ENCODE data around the gene LPCAT3.

The LPCAT3 gene

DNA sequence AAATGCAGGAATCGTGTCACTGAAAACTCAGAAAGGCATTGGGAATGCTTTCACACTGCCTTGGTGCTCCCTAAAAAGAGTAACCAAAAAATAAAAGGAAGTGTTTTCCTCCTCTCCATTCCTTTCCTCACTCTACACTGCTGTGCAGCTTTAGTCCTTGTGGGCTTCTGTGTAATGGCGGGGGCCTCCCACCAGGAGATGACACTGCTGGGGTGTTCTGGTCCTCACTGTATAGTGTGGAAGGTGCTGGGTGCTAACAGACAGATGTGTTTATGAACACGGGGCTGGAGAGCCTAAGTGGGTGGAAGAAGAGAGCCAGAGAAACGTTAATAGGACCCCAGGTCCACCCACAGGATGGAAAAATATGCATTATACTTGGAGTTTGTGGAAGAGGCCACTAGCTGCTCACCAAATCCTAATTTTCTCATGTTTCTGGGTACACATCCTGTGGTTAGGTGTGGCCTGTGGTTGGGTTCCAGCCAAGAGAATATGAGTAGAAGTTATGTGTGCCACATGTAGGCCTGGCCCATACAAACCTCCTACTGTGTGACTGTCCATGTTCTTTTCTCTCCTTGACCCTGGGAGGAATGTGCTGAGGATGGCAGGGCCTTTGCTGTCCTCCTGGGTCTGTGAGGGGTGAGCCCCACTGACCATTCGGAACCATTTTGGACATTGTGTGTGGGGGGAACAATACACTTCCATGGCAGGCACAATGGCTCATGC lies 28.3 kb upstream of the LPCAT3 start:
- TF ChIP-seq EGR1 (IDR thresholded peaks at IDR 0.05) (no peak), FOXM1 (IDR thresholded peaks at IDR 0.05; ENCODE audit: borderline replicate concordance, low read depth) (no peak), EP300 (IDR thresholded peaks at IDR 0.05; ENCODE audit: borderline replicate concordance) (no peak), TCF12 (IDR thresholded peaks at IDR 0.05; ENCODE audit: low read depth) (no peak), RAD21 (IDR thresholded peaks at IDR 0.05; ENCODE audit: low read depth) (no peak), CEBPB (IDR thresholded peaks at IDR 0.05) (no peak), CREB1 (IDR thresholded peaks at IDR 0.05; ENCODE audit: low read depth) (no peak), TAF1 (IDR thresholded peaks at IDR 0.05; ENCODE audit: low read depth) (no peak), NFIC (IDR thresholded peaks at IDR 0.05) (no peak), ZBTB7A (IDR thresholded peaks at IDR 0.05; ENCODE audit: low read depth) (no peak), TEAD4 (IDR thresholded peaks at IDR 0.05) (no peak), YY1 (IDR thresholded peaks at IDR 0.05; ENCODE audit: low read depth) (no peak)
- TF ChIP-seq, protein P1, sequence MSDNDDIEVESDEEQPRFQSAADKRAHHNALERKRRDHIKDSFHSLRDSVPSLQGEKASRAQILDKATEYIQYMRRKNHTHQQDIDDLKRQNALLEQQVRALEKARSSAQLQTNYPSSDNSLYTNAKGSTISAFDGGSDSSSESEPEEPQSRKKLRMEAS (IDR thresholded peaks at IDR 0.05) = no peak
- TF ChIP-seq, protein P2, sequence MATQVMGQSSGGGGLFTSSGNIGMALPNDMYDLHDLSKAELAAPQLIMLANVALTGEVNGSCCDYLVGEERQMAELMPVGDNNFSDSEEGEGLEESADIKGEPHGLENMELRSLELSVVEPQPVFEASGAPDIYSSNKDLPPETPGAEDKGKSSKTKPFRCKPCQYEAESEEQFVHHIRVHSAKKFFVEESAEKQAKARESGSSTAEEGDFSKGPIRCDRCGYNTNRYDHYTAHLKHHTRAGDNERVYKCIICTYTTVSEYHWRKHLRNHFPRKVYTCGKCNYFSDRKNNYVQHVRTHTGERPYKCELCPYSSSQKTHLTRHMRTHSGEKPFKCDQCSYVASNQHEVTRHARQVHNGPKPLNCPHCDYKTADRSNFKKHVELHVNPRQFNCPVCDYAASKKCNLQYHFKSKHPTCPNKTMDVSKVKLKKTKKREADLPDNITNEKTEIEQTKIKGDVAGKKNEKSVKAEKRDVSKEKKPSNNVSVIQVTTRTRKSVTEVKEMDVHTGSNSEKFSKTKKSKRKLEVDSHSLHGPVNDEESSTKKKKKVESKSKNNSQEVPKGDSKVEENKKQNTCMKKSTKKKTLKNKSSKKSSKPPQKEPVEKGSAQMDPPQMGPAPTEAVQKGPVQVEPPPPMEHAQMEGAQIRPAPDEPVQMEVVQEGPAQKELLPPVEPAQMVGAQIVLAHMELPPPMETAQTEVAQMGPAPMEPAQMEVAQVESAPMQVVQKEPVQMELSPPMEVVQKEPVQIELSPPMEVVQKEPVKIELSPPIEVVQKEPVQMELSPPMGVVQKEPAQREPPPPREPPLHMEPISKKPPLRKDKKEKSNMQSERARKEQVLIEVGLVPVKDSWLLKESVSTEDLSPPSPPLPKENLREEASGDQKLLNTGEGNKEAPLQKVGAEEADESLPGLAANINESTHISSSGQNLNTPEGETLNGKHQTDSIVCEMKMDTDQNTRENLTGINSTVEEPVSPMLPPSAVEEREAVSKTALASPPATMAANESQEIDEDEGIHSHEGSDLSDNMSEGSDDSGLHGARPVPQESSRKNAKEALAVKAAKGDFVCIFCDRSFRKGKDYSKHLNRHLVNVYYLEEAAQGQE (IDR thresholded peaks at IDR 0.05; ENCODE audit: low read depth) = no peak
- TF ChIP-seq, protein P3, sequence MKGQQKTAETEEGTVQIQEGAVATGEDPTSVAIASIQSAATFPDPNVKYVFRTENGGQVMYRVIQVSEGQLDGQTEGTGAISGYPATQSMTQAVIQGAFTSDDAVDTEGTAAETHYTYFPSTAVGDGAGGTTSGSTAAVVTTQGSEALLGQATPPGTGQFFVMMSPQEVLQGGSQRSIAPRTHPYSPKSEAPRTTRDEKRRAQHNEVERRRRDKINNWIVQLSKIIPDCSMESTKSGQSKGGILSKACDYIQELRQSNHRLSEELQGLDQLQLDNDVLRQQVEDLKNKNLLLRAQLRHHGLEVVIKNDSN (IDR thresholded peaks at IDR 0.05) = no peak

DNA sequence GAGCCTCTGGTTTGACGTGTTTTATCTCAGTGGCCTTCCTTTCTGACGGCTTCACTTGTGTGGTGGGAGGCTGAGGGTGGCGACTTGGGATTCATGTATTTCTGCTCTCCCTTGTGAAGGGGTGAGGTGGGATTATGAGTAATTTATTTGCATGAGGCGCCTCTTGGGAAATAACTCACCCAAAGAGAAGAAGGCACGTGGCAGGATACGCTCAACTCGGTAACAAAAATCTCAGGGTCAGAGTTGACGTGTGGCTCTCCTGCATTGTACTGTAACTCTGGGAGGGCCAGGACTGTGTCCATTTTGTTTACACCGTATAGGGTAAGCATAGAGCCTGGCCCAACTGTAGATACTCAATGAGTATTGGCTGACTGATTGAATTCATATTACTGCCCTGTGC lies 27.6 kb upstream of the LPCAT3 start:
- TF ChIP-seq TAF1 (IDR thresholded peaks at IDR 0.05; ENCODE audit: low read depth) = no peak
- no peak for TF ChIP-seq EP300 (IDR thresholded peaks at IDR 0.05; ENCODE audit: borderline replicate concordance)
- no peak for TF ChIP-seq RAD21 (IDR thresholded peaks at IDR 0.05; ENCODE audit: low read depth)
- TF ChIP-seq, protein P3 (IDR thresholded peaks at IDR 0.05) = no peak

DNA sequence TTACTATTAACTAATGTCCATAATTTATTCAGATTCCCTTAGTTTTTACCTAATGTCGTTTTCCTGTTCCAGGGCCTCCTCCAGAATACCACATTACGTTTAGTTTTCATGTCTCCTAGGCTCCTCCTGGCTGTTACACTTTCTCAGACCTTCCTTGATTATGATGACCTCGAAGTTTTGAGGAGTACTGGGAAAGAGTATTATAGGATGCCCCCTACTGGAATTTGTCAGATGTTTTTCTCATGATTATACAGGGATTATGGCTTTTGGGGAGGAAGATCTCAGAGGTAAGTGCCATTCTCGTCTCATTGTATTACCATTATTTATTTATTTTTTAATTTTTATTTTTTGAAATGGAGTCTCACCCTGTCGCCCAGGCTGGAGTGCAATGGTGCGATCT lies 24.6 kb upstream of the LPCAT3 start:
- TF ChIP-seq, protein P1 (IDR thresholded peaks at IDR 0.05) = no peak
- TF ChIP-seq RAD21 (IDR thresholded peaks at IDR 0.05; ENCODE audit: low read depth) (peak; percentile 78), EGR1 (IDR thresholded peaks at IDR 0.05) (no peak)

DNA sequence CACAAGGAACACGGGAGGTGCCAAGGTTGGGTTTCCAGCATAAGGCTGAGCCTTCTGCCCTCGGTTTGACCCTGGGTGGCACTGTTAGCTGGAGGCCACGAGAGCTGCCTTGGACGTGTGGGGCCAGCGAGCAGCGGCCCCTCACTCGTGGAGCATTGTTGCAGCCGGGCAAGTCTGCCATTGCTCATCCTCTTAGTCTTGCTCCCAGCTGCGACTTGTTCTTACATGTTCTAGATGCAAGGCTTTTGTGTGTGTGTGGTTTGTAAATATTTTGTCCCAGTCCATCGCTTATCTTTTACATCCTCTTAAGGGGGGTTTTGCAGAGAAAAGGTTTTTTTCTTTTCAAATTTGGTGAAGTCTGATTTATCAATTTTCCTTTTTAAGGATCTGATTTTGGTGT lies 21.1 kb upstream of the LPCAT3 start:
- TF ChIP-seq ZBTB7A (IDR thresholded peaks at IDR 0.05; ENCODE audit: low read depth) (no peak), TAF1 (IDR thresholded peaks at IDR 0.05; ENCODE audit: low read depth) (no peak), CREB1 (IDR thresholded peaks at IDR 0.05; ENCODE audit: low read depth) (no peak), CEBPB (IDR thresholded peaks at IDR 0.05) (no peak), EGR1 (IDR thresholded peaks at IDR 0.05) (no peak), EP300 (IDR thresholded peaks at IDR 0.05; ENCODE audit: borderline replicate concordance) (no peak)
- TF ChIP-seq, protein P2 (IDR thresholded peaks at IDR 0.05; ENCODE audit: low read depth) = no peak

DNA sequence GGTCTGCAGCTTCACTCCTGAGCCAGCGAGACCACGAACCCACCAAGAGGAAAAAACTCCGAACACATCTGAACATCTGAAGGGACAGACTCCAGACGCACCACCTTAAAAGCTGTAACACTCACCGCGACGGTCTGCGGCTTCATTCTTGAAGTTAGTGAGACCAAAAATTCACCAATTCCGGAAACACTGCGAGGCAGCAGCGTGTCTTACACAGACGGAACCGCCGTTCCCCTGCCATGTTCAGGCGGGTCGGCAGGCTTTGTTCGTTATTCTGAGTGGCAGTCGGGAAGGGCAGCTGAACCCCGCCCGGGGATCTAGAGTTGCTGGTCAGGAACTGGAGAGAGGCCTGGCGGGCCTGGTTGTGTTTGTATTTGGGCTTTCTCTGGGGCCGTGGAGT lies 20.3 kb upstream of the LPCAT3 start:
- TF ChIP-seq, protein P3 (IDR thresholded peaks at IDR 0.05) = no peak
- TF ChIP-seq TCF12 (IDR thresholded peaks at IDR 0.05; ENCODE audit: low read depth) (no peak), YY1 (IDR thresholded peaks at IDR 0.05; ENCODE audit: low read depth) (no peak), RAD21 (IDR thresholded peaks at IDR 0.05; ENCODE audit: low read depth) (no peak)
- TF ChIP-seq, protein P1 (IDR thresholded peaks at IDR 0.05) = no peak

DNA sequence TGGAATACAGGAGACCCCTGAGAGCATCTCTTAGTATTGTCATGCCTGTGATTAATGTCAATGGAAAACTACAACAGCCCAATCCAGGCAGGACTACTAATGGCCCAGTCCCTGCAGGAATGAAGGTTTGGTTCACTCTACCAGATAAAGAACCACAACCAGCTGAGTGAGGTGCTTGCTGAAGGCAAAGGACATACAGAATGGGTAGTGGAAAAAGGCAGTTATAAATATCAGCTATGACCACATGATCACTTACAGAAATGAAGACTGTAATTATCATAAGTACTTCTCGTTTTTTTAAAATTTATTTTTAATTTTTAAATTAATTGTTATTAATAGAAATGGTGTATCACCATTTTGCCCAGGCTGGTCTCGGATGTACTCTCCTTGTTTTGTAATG lies 17.2 kb upstream of the LPCAT3 start:
- TF ChIP-seq TEAD4 (IDR thresholded peaks at IDR 0.05) = no peak
- TF ChIP-seq RAD21 (IDR thresholded peaks at IDR 0.05; ENCODE audit: low read depth) = no peak
- no peak for TF ChIP-seq EP300 (IDR thresholded peaks at IDR 0.05; ENCODE audit: borderline replicate concordance)
- TF ChIP-seq, protein P2 (IDR thresholded peaks at IDR 0.05; ENCODE audit: low read depth) = no peak
- TF ChIP-seq CREB1 (IDR thresholded peaks at IDR 0.05; ENCODE audit: low read depth) = no peak
- TF ChIP-seq CEBPB (IDR thresholded peaks at IDR 0.05) = no peak
- no peak for TF ChIP-seq NFIC (IDR thresholded peaks at IDR 0.05)
- no peak for TF ChIP-seq TCF12 (IDR thresholded peaks at IDR 0.05; ENCODE audit: low read depth)
- no peak for TF ChIP-seq EGR1 (IDR thresholded peaks at IDR 0.05)
- TF ChIP-seq TAF1 (IDR thresholded peaks at IDR 0.05; ENCODE audit: low read depth) = no peak
- TF ChIP-seq, protein P3 (IDR thresholded peaks at IDR 0.05) = no peak
- no peak for TF ChIP-seq ZBTB7A (IDR thresholded peaks at IDR 0.05; ENCODE audit: low read depth)
- TF ChIP-seq YY1 (IDR thresholded peaks at IDR 0.05; ENCODE audit: low read depth) = no peak
- TF ChIP-seq FOXM1 (IDR thresholded peaks at IDR 0.05; ENCODE audit: borderline replicate concordance, low read depth) = no peak
- TF ChIP-seq, protein P1 (IDR thresholded peaks at IDR 0.05) = no peak

Data from Ishikawa (cell line).